ENCODE data around the gene CMC2. TPM values are rescaled to one million over a fixed set of nuclear protein-coding genes. Genes with fewer than 3 reads are reported as not detected.

CMC2 gene
- total RNA-seq, 1 experiment from 2014 or later: 80.8 TPM

DNA sequence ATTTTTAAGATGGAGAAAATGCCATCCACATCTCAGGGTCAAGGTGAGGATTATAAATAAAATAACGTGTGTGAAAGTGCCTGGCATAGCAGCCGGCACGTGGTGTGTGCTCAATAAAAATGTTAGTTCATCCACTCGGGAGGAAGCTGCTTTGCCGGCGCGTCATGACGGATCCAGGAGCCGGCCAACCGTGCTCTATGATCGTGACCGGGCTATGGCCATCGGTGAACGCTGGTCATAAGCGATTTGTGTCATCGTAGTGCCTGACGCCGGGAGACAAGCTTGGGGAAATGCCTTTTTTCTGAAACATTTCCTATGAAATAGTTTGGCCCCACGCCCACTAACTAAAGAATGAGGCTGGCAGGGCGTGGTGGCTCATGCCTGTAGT, 74.0 kb downstream of the CMC2 start:
- peak; percentile 5 for DNase-seq (ENCODE audit: low read depth)

DNA sequence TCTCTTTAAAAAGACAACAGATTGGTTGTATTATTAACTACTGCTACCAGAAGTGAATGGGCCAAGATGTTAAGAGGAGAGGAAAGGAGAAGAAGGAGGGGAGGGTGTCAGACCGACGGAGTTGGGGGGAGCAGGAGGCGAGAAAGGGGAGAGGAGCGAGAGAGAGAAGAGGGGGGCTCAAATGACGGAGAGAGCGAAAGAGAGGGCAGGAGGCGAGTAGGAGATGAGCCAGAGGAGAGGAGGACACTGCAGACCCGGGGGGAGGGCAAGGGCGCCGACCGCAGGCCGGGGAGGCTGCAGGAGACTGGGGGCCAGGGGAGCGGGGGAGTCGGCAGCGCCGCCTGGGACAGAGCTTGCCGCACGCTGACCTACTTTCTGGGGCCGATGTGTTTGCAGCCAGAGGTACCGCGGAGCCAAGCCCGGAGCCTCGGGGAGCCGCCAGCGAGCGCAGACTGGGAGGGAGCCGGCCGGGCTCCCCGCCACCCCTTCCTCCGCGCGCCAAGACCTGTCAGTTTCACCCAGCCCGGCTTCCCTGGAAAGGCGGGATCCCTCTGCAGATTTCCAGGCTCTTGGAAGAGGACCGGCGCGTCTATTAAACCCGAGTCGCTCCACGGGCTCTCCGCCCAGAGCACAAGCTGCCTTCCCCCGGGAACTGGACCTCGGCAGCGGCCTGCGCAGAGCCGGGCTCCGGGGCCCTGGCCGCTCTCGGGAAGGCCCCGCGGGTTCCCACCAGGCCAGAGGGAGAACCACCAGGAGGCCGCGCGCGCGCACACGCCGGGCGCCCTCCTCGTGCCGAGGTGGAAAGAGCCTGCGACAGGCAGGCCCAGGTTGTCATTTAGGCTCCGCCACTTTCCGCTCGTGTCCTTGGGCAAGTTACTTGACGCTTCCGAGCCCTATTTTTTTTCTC, 74.6 kb downstream of the CMC2 start:
- peak; percentile 19 for DNase-seq (ENCODE audit: low read depth)

GRCh38 chr16:80924372-80924978, 82.2 kb downstream of the CMC2 start:
- peak; percentile 16 for DNase-seq (ENCODE audit: low read depth)

DNA sequence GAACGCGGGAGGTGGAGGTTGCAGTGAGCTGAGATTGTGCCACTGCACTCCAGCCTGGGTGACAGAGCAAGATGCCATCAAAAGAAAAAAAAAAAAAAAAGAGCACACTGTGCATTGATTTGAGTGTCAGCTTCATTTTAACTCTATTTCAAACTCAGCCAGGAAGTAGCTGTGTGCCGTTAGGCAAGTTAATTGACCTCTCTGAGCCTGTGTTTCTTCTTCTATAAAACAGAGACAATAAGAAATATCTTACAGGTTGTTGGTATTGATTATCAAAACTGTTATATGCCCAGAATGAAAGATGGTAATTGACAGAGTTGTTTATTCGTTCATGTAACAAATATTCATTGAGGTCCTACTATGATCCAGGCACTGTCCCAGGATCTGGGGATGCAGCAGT, 83.3 kb downstream of the CMC2 start:
- DNase-seq (ENCODE audit: low read depth): no peak

Other genes with a start within 250 kb of the CMC2 start
- 0.26 and 0.34 TPM in 2 replicates for gene CDYL2, start 202.3 kb downstream of the CMC2 start, total RNA-seq (2014; rRNA removed)
- gene CENPN, start 329 bp upstream of the CMC2 start, total RNA-seq (2014; rRNA removed): 64.8 and 73.5 TPM in 2 replicates
- gene ATMIN, start 29.0 kb upstream of the CMC2 start, total RNA-seq (2014; rRNA removed): 36.7 and 41.5 TPM in 2 replicates
- gene C16orf46, start 70.4 kb upstream of the CMC2 start, total RNA-seq (2014; rRNA removed): 0.58 and 0.63 TPM in 2 replicates
- gene GCSH, start 89.5 kb upstream of the CMC2 start, total RNA-seq (2014; rRNA removed): 32.3 and 35.0 TPM in 2 replicates
- gene BCO1, start 231.8 kb upstream of the CMC2 start, total RNA-seq (2014; rRNA removed): not detected in 2 replicates

Data from LHCN-M2 (cell line).